ENCODE results near the gene VIPR2. TPM values are rescaled to one million over a fixed set of nuclear protein-coding genes. Genes with fewer than 3 reads are reported as not detected.

VIPR2 gene
- total RNA-seq (2013): not detected
- polyA plus RNA-seq: not detected
- polyA minus RNA-seq: not detected in 2 replicates
- total RNA-seq: 0 to 1.1 (median 0.08) reads per million in 11 experiments

DNA sequence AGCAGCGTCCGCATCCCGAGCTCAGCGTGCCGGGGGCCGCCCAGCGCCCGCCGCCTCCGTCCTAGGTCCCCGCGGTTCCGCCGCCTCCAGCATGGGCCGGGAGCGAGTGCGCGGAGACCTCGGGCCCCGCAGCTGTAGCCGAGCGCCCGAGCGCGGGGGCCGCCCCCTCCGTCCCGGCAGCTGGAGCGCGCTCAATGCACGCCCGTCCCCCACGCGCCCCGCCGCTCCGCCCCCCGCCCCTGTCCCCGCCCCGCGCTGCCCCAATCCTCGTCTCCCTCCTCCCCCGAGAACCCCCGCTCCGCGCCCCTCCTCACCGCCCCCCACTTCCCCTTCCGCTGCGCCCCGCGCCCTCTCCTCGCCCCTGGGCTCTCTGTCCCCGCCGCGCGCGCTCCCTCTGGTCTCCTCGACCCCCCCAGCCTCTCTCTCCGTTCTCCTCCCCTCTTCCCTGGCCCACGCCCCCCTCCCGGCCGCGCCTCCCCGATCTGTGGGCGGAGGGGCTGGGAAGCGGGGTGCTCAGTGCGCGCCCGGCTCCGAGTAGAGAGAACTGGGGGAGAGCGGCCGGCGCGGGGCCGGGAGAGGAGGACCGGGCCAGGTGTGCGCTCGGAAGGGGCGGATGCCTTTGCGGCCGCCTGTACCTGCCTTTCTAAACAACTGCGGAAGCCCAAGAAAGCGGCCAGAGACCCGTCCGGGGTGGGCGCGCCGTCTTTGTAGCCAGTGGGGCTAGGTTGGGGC is at the start of gene VIPR2:
Gene VIPR2 (minus strand): TSS at position 110 of the 732 bp plus-strand sequence. CDS start 96 bp downstream, at position 14.
- peak within 1 kb of the TSS in 1 of 7 donors; percentile 75 for H3K27ac Mint-ChIP-seq
- Histone ChIP-seq H3K9me3 (replicated peaks in 1 of 2; ENCODE audit: control insufficient read depth in 1 of 2, insufficient read depth in 1 of 2, low read length in 2 of 2) (peaks cover 0 to 13% of the 10 kb centered on the region in 2 donors), H3K27me3 (ENCODE audit: control insufficient read depth in 2 of 2, insufficient read depth in 2 of 2, low read length in 2 of 2) (peaks cover 45 to 57% of the 10 kb centered on the region in 2 donors), H4K20me1 (ENCODE audit: insufficient read depth, low read length) (no peaks in the 10 kb centered on the region), H3K4me1 (ENCODE audit: control insufficient read depth in 1 of 2, insufficient read depth in 2 of 2, low read length in 2 of 2) (no peaks in the 10 kb centered on the region), H3K4me2 (replicated peaks; ENCODE audit: extremely low read depth, low read length, poor library complexity, severe bottlenecking) (peak within 1 kb of the TSS; percentile 26), H3K79me2 (ENCODE audit: insufficient read depth, low read length) (no peaks in the 10 kb centered on the region), H3K36me3 (replicated peaks in 1 of 2; ENCODE audit: control insufficient read depth in 1 of 2, insufficient read depth in 2 of 2, low read length in 2 of 2) (no peaks in the 10 kb centered on the region), H3K27ac (ENCODE audit: low read depth in 1 of 2, low read length in 2 of 2) (no peak within 1 kb of the TSS), H3K9ac (ENCODE audit: insufficient read depth, low read length, poor library complexity, severe bottlenecking) (no peak within 1 kb of the TSS), H2AFZ (ENCODE audit: insufficient read depth, low read depth, low read length, poor library complexity, severe bottlenecking) (no peak within 1 kb of the TSS), H3K4me3 (replicated peaks in 1 of 3; ENCODE audit: low read depth in 2 of 3, low read length in 3 of 3) (no peak within 1 kb of the TSS)
- H3K36me3 Mint-ChIP-seq: no peaks in the 10 kb centered on the region
- H3K4me3 Mint-ChIP-seq: peak within 1 kb of the TSS; percentile 34 to 84
- H3K4me1 Mint-ChIP-seq: peaks cover 3% of the 10 kb centered on the region
- TF ChIP-seq, protein P1, sequence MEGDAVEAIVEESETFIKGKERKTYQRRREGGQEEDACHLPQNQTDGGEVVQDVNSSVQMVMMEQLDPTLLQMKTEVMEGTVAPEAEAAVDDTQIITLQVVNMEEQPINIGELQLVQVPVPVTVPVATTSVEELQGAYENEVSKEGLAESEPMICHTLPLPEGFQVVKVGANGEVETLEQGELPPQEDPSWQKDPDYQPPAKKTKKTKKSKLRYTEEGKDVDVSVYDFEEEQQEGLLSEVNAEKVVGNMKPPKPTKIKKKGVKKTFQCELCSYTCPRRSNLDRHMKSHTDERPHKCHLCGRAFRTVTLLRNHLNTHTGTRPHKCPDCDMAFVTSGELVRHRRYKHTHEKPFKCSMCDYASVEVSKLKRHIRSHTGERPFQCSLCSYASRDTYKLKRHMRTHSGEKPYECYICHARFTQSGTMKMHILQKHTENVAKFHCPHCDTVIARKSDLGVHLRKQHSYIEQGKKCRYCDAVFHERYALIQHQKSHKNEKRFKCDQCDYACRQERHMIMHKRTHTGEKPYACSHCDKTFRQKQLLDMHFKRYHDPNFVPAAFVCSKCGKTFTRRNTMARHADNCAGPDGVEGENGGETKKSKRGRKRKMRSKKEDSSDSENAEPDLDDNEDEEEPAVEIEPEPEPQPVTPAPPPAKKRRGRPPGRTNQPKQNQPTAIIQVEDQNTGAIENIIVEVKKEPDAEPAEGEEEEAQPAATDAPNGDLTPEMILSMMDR (IDR thresholded peaks at IDR 0.05): no peak
- H3K9me3 Mint-ChIP-seq: peaks cover 0 to 5% (median 2%) of the 10 kb centered on the region in 7 donors
- DNase-seq: no peak
- peaks cover 37 to 47% (median 39%) of the 10 kb centered on the region in 3 donors for H3K27me3 Mint-ChIP-seq (ENCODE audit: low read depth in 3 of 3)
- intact Hi-C loops (cut with micrococcal nuclease): no loop called here
- 1% methylated on average over 51 of the region's 88 CpGs for WGBS (ENCODE audit: insufficient coverage)

DNA sequence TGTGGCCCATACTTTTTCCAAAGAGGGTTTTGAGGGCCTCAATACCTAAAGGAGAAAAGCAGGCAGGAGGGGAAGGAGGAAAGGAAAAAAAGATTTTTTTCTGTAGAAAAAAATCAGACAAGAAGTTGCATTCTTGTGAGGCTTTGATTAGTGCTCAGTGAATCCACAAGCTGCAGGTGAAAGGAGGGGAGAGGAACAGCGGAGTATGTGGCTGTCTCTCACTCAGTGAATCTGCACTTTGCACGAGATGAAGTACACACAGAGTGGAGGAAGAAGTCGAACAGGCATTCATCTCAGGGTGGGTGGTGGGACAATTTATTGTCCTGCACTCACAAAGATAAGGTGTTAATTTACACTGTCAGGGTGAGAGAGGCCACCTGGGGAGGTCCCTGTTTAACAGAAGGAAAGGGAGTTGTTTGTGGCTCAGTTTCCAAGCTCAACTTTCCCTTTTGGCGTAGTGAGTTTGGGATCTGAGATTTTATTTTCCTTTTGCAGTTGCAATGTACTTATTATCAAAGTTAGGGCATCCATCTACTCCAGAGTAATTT is 49.0 kb upstream of the VIPR2 start:
- intact Hi-C loops (cut with micrococcal nuclease): no loop called here

More for the DNA sequence above, 49.0 kb upstream of the VIPR2 start:
- H3K4me2 ChIP-seq (replicated peaks; ENCODE audit: extremely low read depth, low read length, poor library complexity, severe bottlenecking): no peak overlapping the region
- H3K9ac ChIP-seq (ENCODE audit: insufficient read depth, low read length, poor library complexity, severe bottlenecking): no peak overlapping the region
- H3K27me3 Mint-ChIP-seq (ENCODE audit: low read depth in 3 of 3): peaks cover 2 to 5% (median 2%) of the 10 kb centered on the region in 3 donors
- no peaks in the 10 kb centered on the region for H3K36me3 ChIP-seq (replicated peaks in 1 of 2; ENCODE audit: control insufficient read depth in 1 of 2, insufficient read depth in 2 of 2, low read length in 2 of 2)
- no peak overlapping the region for H3K4me3 Mint-ChIP-seq
- H3K9me3 Mint-ChIP-seq: peaks cover 0 to 4% (median 0%) of the 10 kb centered on the region in 7 donors
- no peaks in the 10 kb centered on the region for H3K9me3 ChIP-seq (replicated peaks in 1 of 2; ENCODE audit: control insufficient read depth in 1 of 2, insufficient read depth in 1 of 2, low read length in 2 of 2)
- H3K27ac ChIP-seq (ENCODE audit: low read depth in 1 of 2, low read length in 2 of 2): no peak overlapping the region
- no peaks in the 10 kb centered on the region for H4K20me1 ChIP-seq (ENCODE audit: insufficient read depth, low read length)
- no peak overlapping the region for H2AFZ ChIP-seq (ENCODE audit: insufficient read depth, low read depth, low read length, poor library complexity, severe bottlenecking)
- H3K4me1 ChIP-seq (ENCODE audit: control insufficient read depth in 1 of 2, insufficient read depth in 2 of 2, low read length in 2 of 2): peaks cover 8 to 15% of the 10 kb centered on the region in 2 donors
- no peaks in the 10 kb centered on the region for H3K27me3 ChIP-seq (ENCODE audit: control insufficient read depth in 2 of 2, insufficient read depth in 2 of 2, low read length in 2 of 2)
- no peak for DNase-seq
- WGBS (ENCODE audit: insufficient coverage): 100% methylated on average over 2 of the region's 4 CpGs
- no peak overlapping the region for H3K27ac Mint-ChIP-seq
- no peaks in the 10 kb centered on the region for H3K79me2 ChIP-seq (ENCODE audit: insufficient read depth, low read length)
- no peak overlapping the region for H3K4me3 ChIP-seq (replicated peaks in 1 of 3; ENCODE audit: low read depth in 2 of 3, low read length in 3 of 3)
- no peaks in the 10 kb centered on the region for H3K36me3 Mint-ChIP-seq
- TF ChIP-seq, protein P1 (IDR thresholded peaks at IDR 0.05): no peak
- peaks cover 16% of the 10 kb centered on the region for H3K4me1 Mint-ChIP-seq

All from CD14-positive monocyte (primary cell).